Activated CD8-positive, alpha-beta memory T cell treated with anti-CD3 and anti-CD28 coated beads for 24 hours (primary cell): ENCODE data around the gene FAM89A.

Experiments
- DNase-seq: peaks from one replicate; pipeline ENCODE4 v3.0.0-alpha.2; 2020

Gene FAM89A

GRCh38 chr1:231040019-231040799 lies at the start of gene FAM89A:
Gene FAM89A, minus strand, starts transcription at chr1:231040254. Its CDS starts 43 bp downstream, at chr1:231040211.
- DNase-seq: peak; percentile 90

DNA sequence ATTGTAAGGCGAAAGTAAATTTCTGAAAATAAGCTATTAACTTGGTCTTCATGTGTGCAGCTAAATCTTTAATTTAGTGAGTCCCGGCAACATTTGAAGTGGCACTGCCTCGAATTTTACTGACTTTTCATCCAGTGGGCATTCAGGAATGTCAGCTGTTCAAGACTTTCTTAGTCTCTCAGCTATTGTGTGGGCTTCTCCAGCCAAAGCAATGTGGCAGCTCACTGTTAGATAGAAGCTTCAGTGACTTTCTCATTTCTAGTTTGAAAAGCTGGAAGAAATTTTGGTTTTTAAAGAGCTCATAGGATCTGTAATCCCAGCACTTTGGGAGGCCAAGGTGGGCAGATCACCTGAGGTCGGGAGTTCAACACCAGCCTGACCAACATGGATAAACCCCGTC lies 44.3 kb upstream of the FAM89A start:
- DNase-seq: no peak

DNA sequence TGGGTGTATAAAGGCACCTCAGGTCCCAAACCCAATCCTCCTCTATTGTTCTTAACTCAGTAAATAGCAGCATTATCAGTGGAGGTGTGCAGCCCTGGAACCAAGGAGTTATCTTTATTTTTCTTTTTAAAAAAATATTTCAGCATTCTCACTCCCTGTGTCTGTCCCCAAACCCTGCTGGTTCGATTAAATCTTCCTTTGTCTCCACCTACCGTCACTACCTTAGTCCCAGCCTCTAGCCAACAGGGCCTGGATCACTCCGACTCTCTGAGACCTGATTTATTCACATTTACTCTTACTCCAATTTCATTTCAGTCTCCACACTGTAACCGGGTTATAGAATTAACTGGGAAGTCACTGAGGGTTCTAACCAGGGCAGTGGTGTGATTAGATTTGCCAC lies 39.1 kb upstream of the FAM89A start:
- no peak for DNase-seq

DNA sequence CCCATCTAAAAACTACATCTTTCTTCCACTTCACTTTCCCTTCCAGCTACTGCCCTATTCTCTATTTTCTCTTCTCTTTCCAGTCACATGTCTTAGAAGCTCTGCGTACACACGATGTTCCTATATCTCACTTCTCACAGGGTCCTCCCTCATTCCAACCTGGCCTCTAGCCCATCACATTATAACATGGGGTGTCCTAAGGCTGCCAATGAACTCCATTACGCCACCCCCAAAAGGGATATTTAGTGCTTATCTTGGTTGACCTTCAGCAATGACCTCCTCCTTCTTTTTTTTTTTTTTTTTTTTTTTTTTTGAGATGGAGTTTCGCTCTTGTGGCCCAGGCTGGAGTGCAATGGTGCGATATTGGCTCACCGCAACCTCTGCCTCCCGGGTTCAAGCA lies 38.2 kb upstream of the FAM89A start:
- DNase-seq: no peak

GRCh38 chr1:231076802-231077201 lies 36.7 kb upstream of the FAM89A start:
- DNase-seq: peak; percentile 19

DNA sequence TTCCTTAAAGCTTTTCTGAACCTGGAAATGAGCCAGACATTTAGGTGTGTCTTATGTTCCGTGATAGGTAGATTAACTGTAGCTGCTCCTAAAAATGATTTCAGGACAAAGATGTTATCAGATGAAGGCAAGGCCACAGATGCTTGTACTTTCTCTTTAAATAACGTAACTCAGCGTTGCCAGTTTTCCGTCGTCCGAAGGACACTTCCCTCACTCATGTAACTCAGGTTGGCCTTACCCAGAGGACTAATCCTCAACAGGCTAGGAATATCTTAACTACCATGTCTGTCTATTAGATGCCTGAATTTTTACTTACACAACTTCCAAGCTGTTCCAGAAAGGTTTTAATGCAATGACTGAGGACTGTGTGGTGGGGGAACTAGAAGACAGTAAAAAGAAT lies 35.4 kb upstream of the FAM89A start:
- DNase-seq: no peak

DNA sequence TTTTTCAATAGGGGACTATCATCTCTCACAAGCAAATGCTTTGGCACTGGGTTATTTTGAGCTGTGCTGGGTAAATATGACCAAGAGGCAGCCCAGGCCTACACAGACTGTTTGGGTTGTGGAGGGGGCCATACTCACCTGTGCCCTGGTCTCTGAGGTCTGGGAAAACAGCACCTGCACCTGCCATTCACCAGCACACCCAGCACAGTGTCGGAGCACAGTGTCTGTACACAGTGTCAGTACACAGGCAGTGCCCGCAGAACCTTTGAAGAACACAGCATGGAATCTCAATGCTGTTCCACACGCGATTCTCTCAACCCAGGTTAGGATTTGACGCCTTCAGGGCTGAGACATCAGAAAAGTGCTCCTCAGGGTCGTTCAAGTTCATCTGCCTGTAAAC lies 35.0 kb upstream of the FAM89A start:
- peak; percentile 9 for DNase-seq

DNA sequence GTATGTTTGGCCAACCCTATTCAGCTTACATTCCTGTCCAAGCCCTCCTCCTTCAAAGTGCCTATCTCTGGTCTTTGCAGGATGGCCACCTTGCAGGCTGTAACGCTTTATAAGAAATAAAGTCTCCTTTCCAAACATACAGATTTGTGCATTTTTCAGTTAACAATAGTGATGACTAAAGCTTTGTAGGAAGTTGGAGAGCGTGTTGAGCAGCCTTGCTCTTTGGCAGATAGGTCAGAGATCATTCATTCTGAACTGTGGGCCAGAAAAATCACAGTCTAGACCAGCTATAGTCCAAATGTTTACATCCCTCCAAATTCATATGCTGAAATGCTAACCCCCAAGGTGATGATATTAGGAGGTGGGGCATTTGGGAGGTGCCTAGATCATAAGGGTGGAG lies 34.0 kb upstream of the FAM89A start:
- DNase-seq: peak; percentile 4

GRCh38 chr1:231073331-231073730 lies 33.3 kb upstream of the FAM89A start:
- no peak for DNase-seq

DNA sequence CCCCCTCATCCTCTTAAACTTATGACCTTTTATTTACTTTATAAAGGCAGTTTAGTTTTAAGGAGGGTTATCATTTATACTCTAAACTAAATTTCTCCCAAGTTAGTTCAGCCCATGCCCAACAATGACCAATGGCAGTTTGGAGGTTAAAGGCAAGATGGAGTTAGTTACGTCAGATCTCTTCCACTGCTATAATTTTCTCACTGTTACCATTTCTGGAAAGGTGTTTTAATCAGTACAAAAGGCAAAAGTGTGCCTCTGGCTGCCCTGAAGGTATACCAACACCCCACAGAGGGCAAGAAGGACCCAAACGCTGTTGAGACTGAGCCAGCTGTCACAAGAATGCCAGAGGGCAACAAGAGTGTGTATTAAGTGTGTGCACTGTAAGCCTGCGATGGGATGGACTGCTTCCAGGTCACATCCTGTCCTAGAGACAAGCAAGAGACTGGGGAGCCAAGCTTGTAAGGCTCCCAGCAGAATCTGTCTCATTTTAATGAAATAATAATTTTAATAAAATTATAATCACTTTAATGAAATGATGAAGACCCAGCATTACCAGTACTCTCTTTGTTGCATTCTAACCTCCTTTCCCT lies 32.5 kb upstream of the FAM89A start:
- no peak for DNase-seq

GRCh38 chr1:231072041-231072440 lies 32.0 kb upstream of the FAM89A start:
- peak; percentile 1 for DNase-seq

DNA sequence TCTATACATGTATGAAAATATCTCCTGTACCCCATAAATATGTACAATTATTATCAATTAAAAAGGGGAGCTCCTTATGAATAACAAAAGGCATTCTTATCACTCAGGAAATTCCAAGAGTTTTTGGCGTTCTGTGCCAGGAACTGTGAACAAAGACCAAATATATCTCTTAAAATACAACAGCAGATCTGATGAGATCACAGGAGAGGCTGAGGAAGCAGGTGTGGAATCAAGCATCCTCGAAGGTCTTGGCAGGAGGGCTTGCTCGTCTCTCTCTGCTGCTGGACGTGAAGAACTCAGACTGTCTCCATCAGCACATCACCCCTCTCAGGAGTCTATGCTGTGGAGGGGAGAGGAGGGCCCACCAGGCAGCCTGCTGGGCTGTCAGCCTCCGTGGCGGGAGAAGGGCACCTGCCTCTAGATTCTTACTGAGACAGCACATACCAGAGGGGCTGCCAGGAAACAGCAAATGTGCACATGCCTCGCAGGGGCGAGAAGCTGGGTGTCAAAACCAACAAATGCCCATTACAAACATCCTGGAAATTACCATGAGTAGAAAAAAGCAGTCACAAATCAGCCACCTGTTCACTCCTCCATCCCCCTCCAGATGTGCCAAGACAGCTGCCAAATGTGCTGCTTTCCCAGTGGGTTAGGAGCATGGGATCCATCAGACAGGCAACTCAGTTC lies 30.8 kb upstream of the FAM89A start:
- peak; percentile 7 for DNase-seq

- no peak for DNase-seq
Observed at GRCh38 chr1:231069333-231069732, 29.3 kb upstream of the FAM89A start.

DNA sequence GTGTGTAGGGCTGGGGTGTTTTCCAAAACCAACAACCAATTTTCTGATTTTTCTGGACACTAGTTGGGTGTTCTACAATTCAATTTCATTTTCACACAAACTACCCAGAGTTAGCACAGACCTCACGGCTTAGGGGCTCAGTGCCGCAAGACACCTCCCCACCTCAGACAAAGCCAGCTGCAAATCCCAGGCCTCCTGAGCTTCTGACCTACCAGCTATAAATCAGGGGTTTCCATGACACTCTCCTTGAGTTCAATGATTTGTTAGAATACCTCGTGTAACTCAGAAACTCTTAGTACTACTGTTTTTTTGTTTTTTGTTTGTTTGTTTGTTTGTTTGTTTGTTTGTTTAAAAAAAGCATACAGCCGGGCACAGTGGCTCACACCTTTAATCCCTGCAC lies 28.7 kb upstream of the FAM89A start:
- DNase-seq: no peak

DNA sequence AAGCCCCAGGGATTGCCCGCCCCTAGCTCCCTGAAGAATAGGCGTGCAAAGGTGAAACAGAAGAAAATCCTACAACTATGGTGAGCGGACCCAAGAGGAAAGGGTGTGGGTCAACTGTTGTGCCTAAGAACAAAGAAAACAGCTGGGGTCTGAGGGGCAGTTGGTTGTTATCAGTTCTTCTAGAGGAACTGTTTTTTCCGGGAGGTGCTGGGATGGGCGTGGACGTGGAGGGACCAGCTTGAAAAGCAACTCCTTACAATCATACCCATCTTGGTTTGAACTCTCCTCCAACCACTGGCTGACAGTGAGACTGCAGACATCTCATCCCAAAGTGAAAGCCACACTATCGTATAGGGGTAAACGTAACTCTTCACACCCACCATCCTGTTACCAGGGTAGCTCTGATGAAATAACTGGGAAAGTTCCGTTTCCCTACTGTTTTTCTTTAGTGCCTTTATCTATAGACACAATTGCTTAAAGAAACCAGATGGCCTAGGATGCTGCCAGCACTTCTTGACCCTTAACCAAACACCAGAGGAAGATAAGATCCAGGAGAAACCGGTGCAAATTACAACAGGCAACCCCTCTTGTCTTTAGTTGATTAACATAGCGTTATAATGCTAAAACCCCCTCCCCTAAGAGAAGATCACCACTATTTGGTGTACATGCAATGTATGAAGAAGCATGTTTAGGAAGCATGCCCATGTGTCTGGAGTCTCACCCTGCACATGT lies 25.6 kb upstream of the FAM89A start:
- no peak for DNase-seq

- DNase-seq: no peak
Observed at GRCh38 chr1:231064418-231064817, 24.4 kb upstream of the FAM89A start.

- no peak for DNase-seq
Observed at GRCh38 chr1:231063331-231063730, 23.3 kb upstream of the FAM89A start.

- DNase-seq: no peak
Observed at GRCh38 chr1:231062500-231063270, 22.6 kb upstream of the FAM89A start.

GRCh38 chr1:231059566-231060193 lies 19.6 kb upstream of the FAM89A start:
- DNase-seq: no peak

DNA sequence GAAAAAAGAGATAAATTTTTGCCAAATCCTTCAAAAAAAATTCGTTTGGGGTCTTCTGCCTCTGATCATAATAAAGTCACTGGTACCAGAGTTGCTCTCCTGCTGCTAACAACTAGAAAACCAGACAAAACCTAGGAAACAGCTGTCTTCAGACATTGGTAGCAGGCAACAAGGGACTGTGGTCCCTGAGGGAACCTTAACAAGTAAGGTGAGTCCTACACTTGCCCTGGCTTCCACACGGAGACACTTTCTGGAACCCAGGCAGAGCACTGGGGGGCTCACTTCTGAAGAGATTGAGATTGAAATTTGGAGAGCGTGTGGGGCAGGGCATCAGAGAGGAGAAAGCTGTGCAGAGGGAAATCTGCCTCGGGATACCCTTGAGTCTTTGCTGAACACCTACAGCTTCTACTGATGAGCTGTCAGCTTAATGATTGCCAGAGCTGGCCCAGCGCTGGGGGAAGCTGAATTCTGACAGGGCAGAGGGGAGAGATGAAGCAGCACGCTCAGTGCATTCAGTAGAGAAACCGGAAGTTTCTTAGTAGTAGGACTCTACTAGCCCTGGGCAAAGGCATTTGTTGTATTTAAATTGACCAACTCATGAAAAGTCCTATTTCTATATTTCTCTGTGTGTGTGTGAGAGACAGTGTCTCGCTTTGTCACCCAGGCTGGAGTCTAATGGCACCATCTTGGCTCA lies 18.5 kb upstream of the FAM89A start:
- no peak for DNase-seq

GRCh38 chr1:231057410-231057809 lies 17.4 kb upstream of the FAM89A start:
- no peak for DNase-seq

- no peak for DNase-seq
Observed at GRCh38 chr1:231055271-231055670, 15.2 kb upstream of the FAM89A start.
